GM21367 (cell line): Measurements from ENCODE around the gene ARPC5L.
"Not testable (repeated sequence)": the region's sequence is repeated elsewhere in the genome, so short reads cannot be mapped to it uniquely, and the experiment has no call there.

Source experiments
- ATAC-seq: cut with Tn5 transposase; IDR thresholded peaks from one replicate; pipeline ENCODE4 v1.9.1; 2021; ENCODE audit not compliant: unreplicated experiment

ARPC5L gene

DNA sequence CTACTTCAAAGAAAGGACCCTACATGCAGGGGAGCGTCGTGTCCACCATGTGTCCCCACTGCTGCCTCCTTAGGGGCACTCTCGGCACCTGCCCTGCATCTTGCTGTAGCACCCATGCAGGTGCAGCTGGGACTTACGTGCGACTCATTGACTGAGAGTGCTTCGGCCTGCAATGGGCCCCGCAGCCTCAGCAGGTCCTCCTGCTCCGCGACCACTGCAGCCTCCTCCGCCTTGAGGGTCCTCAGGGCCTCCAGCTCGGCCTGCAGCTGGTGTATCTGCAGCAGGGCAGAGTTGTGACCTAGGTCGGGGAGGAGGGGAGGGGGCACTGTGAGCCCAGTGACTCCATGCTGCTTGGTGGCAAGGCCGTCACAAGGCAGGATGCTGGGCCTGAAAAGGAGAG is 27.1 kb downstream of the ARPC5L start:
- ATAC-seq = no peak

DNA sequence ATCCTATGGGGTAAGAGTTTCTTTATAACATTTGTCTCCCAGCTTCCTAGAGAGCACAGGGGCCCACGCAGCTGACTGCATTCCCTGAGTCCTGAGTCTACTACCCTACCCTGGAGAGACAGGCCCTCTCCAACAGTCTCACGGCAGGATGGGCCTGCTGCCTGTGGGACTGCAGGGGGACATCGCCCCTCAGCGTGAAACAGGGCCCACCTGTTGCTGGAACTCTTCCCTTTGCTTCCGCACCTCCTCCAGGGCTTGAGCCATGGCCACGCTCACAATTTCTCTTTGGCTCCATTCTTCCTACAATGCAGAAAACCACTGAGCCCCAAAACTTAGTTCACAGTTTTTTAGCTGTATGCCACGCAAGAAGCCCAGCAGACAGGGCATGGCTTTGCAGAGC is 28.2 kb downstream of the ARPC5L start:
- no peak for ATAC-seq

DNA sequence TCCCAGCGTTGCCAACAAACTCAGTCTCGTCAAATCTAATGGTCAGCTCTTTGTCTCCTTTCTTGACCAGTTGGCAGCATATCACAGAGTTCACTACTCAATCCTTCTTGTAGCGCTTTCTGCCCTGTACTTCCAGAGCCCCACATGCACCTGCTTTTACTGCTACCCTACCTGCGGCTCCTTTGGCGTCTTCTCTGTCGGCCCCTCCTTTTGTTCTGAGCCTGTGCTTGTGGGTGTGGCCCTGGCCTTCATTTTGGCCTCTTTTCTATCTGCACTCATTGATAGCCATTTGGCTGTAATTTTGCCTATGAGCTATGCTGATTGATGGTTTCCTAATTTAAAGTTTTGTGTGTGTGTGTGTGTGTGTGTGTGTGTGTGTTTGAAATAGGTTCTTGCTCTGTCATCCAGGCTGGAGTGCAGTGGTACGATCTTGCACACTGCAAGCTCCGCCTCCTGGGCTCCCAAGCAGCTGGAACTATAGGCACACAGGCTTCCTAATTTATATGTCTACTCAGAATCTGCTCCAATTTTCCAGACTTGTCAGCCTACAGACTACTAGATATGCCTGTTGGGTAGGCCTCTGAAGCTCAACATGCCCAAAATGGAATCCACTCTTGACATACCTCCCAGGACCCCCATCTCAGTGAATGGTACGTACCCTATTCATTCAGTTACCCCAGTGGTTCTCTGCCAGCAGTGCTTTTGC is 32.3 kb downstream of the ARPC5L start:
- no peak for ATAC-seq

DNA sequence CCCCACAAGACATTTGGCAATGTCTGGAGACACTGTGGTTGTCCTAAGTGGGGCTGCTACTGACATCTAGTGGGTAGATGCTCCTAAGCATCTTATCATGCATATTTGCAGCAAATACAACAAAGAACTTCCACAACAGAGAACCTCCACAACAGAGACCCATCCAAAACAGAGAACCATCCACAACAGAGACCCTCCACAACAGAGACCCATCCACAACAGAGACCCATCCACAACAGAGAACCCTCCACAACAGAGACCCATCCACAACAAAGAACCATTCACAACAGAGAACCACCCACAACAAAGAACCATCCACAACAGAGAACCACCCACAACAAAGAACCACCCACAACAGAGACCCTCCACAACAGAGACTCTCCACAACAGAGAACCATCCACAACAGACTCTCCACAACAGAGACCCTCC is 32.8 kb downstream of the ARPC5L start:
- ATAC-seq = no peak

DNA sequence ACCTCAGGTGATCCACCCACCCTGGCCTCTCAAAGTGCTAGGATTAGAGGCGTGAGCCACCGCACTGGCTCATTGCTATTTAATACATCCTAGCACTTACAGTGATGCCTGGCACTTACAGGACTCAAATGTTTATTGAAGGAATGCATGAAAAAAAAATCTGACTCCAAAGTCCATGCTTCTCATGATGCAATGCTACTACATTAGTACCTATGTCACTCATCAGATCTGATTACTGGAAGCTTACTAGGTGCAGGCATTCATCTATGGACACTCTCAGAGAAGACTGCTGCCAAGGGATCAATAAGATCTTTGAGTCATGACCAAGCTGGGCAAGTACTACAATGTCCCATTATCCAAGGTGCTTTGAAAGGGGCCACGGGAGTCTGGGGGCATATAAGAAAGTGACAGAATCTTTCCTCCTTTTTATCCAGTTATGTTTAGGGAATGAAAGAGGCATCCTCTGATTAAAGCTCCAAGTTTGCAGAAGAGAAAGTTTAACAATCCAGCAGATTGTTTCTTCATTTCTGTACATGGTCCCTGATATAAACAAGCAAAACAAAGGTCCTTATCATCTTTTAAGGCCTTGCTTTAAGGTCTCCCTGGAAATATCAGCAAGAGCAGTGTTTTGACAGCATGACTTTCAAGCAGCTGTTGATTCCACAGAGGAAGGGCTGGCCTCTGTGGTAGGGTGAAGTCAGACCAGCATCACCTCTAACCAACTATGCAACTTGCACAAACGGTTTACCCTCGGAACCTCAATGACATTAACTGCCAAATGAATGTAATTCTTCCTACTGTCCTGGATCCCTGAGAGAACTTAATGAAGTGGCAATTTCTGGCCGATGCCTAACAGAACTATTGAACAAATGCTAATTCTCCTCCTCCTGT is 35.9 kb downstream of the ARPC5L start:
- no peak for ATAC-seq

DNA sequence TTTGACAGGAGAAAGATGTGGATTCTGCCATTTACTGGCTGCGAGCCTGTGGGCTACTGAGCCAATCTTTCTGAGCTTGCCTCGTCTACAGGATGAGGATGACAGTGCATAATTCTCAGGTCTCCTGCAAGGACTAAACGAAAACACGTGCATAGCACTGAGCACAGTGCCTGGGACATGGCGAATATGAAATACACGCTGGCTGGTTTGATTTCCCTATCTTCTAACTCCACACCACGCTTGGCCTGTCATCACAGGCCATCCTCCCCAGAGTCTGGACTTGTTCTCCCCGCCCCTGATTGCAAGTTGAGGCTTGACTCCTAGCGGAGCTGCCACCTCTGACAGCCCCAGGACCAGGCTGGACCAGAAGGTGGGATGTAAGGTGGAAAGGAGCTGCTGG is 37.9 kb downstream of the ARPC5L start:
- ATAC-seq = no peak

DNA sequence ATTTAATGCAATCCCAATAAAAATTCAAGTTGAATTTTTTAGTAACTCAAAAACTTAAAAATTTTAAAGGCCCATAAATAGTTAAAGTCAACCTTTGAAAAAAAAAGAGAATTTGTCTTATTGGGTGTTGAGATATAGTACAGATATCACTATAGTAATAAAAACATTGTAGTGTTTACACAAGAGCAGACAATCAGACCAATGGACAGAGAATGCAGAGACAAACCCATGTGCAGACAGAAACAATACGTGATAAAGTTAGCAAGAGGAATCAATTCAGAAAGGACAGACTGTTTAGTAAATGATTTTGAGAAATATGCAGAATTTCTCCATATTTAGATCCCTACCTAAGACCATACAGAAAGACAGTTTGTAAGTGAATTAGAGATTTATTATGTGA is 45.0 kb downstream of the ARPC5L start:
- ATAC-seq = no peak

DNA sequence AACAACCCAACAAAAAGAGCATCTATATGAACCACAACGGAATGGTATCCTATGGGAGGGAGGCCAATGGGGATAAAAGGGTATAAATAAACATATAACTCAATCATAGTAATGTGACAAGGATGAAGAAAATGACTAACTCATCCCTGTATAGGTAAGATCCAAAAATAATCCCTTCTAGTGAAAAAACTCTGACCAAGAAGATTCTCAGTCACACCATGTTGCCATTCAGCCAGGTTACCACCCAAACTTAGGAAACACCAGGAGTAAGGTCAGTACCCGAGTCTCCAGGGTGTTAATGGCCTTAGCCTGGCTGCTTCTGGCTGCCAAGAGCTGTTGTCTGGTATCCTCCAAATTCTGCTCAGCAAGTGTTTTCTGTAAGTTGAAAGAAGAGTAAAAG is 46.2 kb downstream of the ARPC5L start:
- no peak for ATAC-seq

DNA sequence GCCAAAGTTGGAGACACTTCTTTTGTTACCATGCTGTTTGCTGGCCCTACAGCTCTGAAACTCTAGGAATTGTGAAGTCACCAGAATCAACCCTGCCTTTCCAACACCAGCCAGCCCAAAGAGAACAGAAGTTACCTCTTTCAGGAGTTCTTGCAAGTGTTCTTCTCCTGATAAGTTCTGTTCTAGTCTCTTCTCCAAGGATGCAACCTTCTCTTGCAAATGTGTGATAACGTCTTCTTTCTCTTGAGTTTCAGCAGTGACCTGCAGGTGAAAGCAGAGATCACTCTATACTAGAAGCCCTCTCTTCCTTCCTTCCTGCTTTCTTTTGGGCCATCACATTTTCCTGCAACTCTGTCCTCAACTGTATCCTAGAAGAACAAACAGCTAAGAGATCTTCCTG is 49.8 kb downstream of the ARPC5L start:
- ATAC-seq = no peak

DNA sequence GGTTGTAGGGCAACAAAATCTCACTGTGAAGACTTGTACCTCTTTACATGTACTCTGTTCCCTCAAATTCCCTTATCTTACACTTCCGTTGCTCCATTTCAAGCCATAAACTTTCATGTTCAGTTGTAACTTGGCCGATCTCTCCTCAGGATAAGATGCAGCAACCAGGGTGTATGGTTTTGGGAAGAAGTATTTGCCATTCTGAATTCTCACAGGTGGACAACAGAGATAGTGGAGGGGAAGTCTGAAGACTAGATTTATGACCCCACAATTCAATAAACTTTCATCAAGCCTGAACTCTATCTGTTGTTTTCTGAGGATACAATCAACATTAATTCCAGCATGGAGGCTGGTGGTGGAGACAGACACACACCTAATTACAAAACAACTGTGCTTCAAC is 51.4 kb downstream of the ARPC5L start:
- ATAC-seq = no peak

DNA sequence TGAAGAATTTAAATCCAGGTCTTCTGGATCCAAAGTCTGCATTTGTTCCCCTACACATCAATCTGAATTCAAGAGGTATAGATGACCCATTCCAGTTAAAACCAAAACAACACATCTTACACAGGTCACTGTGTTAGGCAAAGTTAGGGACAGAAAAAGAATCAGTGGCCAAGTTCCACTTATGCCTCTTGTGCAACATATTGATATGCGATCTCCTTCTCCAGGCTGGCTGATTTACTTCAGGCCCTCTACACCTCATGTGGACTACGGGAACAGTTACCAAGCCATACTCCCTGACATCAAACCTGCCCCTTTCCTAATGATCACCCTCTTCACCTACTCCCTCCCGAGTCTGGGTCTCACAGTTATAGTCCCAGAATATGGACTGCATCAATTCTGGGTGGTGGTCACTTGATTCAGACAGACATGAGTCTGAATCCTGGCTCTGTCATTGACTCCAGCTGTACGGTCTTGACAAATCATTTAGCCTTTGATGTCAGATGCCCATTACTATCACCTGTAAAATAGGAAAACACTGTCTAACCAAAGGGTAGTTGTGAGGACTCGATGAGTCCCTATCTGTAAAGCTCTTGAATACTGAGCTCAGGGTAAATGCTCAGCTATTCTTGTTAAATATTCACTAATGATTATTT is 52.9 kb downstream of the ARPC5L start:
- no peak for ATAC-seq

DNA sequence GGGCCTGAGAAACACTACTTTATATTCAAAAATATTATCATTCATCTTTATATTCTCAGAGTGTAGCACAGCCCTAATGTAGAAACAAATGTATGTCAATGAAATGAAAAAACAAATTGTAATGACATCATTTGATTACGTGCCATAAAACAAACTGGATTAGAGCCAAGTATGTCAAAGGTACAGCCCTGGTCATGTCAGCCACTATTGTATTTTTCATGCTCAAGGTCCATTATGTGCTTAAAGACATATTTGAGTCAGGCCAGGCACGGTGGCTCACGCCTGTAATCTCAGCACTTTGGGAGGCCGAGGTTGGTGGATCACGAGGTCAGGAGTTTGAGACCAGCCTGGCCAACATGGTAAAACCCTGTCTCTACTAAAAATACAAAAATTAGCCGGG is 58.5 kb downstream of the ARPC5L start:
- ATAC-seq = not testable (repeated sequence)
